H1 (cell line): Measurements from ENCODE around the gene PDHX.

Source experiments
- CBX8 ChIP-seq: fragments of 300-800, 300-1000 bp; sonication (generic); IDR thresholded peaks from 2 replicates; pipeline ENCODE4 v1.7.1; 2016; ENCODE audit warnings: low read depth, low read length, borderline replicate concordance
- CTCF ChIP-seq, 3 experiments: IDR thresholded peaks; 1 replicate in 2 of 3; 2 replicates in 1 of 3; pipeline versions ENCODE4 v1.5.1 to v1.6.1; 2011; ENCODE audit warnings: low read length in 3 of 3, mild to moderate bottlenecking in 3 of 3, inconsistent platforms in 2 of 3, low read depth in 1 of 3, moderate library complexity in 1 of 3; ENCODE audit not compliant: insufficient read depth in 1 of 3; ENCODE audit errors: control extremely low read depth in 1 of 3
- EZH2 ChIP-seq: fragments of 200-600 bp; sonication (generic); IDR thresholded peaks from 2 replicates; pipeline ENCODE4 v1.7.1; 2012; ENCODE audit warnings: low read depth, mild to moderate bottlenecking, moderate library complexity, low read length, inconsistent platforms; ENCODE audit not compliant: severe bottlenecking
- FOSL1 ChIP-seq: IDR thresholded peaks from 2 replicates; pipeline ENCODE4 v1.6.1; 2011; ENCODE audit warnings: mild to moderate bottlenecking, low read depth, low read length, moderate library complexity; ENCODE audit not compliant: insufficient read depth
- POLR2A ChIP-seq, 2 experiments: IDR thresholded peaks; 1 replicate in 1 of 2; 2 replicates in 1 of 2; pipeline ENCODE4 v1.6.1; 2011; ENCODE audit warnings: low read depth in 2 of 2, low read length in 2 of 2, mild to moderate bottlenecking in 2 of 2; ENCODE audit errors: control extremely low read depth in 1 of 2
- POLR2AphosphoS5 ChIP-seq: IDR thresholded peaks from 2 replicates; pipeline ENCODE4 v1.6.1; 2011; ENCODE audit warnings: low read depth, low read length
- RAD21 ChIP-seq, 2 experiments: IDR thresholded peaks in 1 of 2; conservative IDR thresholded peaks in 1 of 2; 2 replicates each; pipeline ENCODE4 v1.6.1; 2011; ENCODE audit warnings: low read depth in 2 of 2, low read length in 2 of 2, improper control_type of control experiment in 1 of 2, inconsistent platforms in 1 of 2, mild to moderate bottlenecking in 1 of 2, moderate library complexity in 1 of 2
- SIN3A ChIP-seq, 2 experiments: IDR thresholded peaks in 1 of 2; conservative IDR thresholded peaks in 1 of 2; 2 replicates each; pipeline ENCODE4 v1.6.1; 2011 to 2012; ENCODE audit warnings: low read length in 2 of 2, improper control_type of control experiment in 1 of 2, low read depth in 1 of 2, mild to moderate bottlenecking in 1 of 2
- SRF ChIP-seq: IDR thresholded peaks from 2 replicates; pipeline ENCODE4 v1.6.1; 2011; ENCODE audit warnings: mild to moderate bottlenecking, low read depth, low read length, moderate library complexity

GRCh38 chr11:35015621-35016387, 99.4 kb downstream of the PDHX start:
- no peak for TF ChIP-seq FOSL1
- no peak for TF ChIP-seq RAD21 (IDR thresholded peaks at IDR 0.05 in 1 of 2, conservative IDR thresholded peaks at IDR 0.05 in 1 of 2; ENCODE audit: low read depth in 2 of 2, low read length in 2 of 2)
- no peak for TF ChIP-seq SRF
- no peak for TF ChIP-seq CTCF (IDR thresholded peaks at IDR 0.05; ENCODE audit: control extremely low read depth in 1 of 3, insufficient read depth in 1 of 3, low read depth in 1 of 3, low read length in 3 of 3)
- TF ChIP-seq POLR2AphosphoS5, result no peak
- TF ChIP-seq SIN3A (conservative IDR thresholded peaks at IDR 0.05 in 1 of 2, IDR thresholded peaks at IDR 0.05 in 1 of 2; ENCODE audit: low read depth in 1 of 2, low read length in 2 of 2), result no peak
- no peak for TF ChIP-seq EZH2
- TF ChIP-seq POLR2A (IDR thresholded peaks at IDR 0.05; ENCODE audit: control extremely low read depth in 1 of 2, low read depth in 2 of 2, low read length in 2 of 2), result no peak
- no peak for TF ChIP-seq CBX8
